Measurements from ENCODE around the gene MBNL3.

DNA sequence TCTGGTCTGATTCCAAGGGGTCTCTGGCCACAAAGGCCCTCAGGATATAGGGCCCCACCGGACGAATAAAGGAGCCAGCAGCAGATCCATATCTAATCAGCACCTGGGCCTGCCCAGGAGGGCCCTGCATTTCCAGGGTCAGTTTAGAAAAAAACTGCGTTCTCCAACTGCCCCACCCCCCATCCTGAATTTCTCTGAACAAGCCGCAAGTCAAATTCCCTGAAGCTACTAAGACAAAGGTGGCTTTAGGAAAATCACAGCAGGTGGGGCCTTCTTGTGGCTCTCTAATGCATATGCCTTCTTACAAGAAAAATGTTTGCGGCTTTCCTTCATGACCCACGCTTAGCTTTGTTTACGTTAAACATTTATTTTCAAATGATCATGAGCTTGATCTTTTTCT, 76.6 kb downstream of the MBNL3 start:
- TF ChIP-seq EZH2 (optimal IDR thresholded peaks at IDR 0.05; ENCODE audit: low read depth, low read length) = no peak
- TF ChIP-seq, protein P1, sequence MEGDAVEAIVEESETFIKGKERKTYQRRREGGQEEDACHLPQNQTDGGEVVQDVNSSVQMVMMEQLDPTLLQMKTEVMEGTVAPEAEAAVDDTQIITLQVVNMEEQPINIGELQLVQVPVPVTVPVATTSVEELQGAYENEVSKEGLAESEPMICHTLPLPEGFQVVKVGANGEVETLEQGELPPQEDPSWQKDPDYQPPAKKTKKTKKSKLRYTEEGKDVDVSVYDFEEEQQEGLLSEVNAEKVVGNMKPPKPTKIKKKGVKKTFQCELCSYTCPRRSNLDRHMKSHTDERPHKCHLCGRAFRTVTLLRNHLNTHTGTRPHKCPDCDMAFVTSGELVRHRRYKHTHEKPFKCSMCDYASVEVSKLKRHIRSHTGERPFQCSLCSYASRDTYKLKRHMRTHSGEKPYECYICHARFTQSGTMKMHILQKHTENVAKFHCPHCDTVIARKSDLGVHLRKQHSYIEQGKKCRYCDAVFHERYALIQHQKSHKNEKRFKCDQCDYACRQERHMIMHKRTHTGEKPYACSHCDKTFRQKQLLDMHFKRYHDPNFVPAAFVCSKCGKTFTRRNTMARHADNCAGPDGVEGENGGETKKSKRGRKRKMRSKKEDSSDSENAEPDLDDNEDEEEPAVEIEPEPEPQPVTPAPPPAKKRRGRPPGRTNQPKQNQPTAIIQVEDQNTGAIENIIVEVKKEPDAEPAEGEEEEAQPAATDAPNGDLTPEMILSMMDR (IDR thresholded peaks at IDR 0.05; ENCODE audit: low read length) = no peak

Measured in MM.1S (cell line).